Glutamatergic neuron (in vitro differentiated cells): ENCODE data around the gene EHBP1L1. TPM values are rescaled to one million over a fixed set of nuclear protein-coding genes. Genes with fewer than 3 reads are reported as not detected.

ENCODE experiments used
- DNase-seq: peaks from one replicate; pipeline ENCODE4 v3.0.0; 2022
- H3K27ac Mint-ChIP-seq: one replicate; pipeline ENCODE4 v1.8.0; 2020; ENCODE audit warnings: mild to moderate bottlenecking, mixed read lengths, inconsistent platforms; ENCODE audit not compliant: unreplicated experiment
- H3K27me3 Mint-ChIP-seq: one replicate; pipeline ENCODE4 v1.8.0; 2020; ENCODE audit warnings: mild to moderate bottlenecking, moderate library complexity, mixed read lengths, inconsistent platforms; ENCODE audit not compliant: unreplicated experiment
- H3K36me3 Mint-ChIP-seq: one replicate; pipeline ENCODE4 v1.8.0; 2020; ENCODE audit warnings: mild to moderate bottlenecking, mixed read lengths, inconsistent platforms; ENCODE audit not compliant: unreplicated experiment
- H3K4me1 Mint-ChIP-seq: one replicate; pipeline ENCODE4 v1.8.0; 2020; ENCODE audit warnings: mild to moderate bottlenecking, low read depth, mixed read lengths, inconsistent platforms; ENCODE audit not compliant: unreplicated experiment
- H3K4me3 Mint-ChIP-seq: one replicate; pipeline ENCODE4 v1.8.0; 2020; ENCODE audit warnings: mild to moderate bottlenecking, mixed read lengths, inconsistent platforms; ENCODE audit not compliant: unreplicated experiment
- H3K9me3 Mint-ChIP-seq: one replicate; pipeline ENCODE4 v1.8.0; 2020; ENCODE audit warnings: mild to moderate bottlenecking, moderate library complexity, mixed read lengths, inconsistent platforms; ENCODE audit not compliant: unreplicated experiment
- total RNA-seq: library from RNA; stranded (reverse); fragmentation: NEBNext Ultra II Directional; extraction: Animal tissue kit (Norgen Biotek cat#: 25700); gene quantifications from one replicate; pipeline ENCODE4 v1.2.1, GENCODE V29; 2021; ENCODE audit not compliant: unreplicated experiment
- TF ChIP-seq, protein P1 (sequence below): fragments of 200-600 bp; sonication (generic); IDR thresholded peaks from one replicate; pipeline ENCODE4 v1.5.0; 2021; ENCODE audit not compliant: partially characterized antibody, unreplicated experiment

Gene EHBP1L1
- total RNA-seq, 1 donor from 2014 or later, result 14.2 TPM

DNA sequence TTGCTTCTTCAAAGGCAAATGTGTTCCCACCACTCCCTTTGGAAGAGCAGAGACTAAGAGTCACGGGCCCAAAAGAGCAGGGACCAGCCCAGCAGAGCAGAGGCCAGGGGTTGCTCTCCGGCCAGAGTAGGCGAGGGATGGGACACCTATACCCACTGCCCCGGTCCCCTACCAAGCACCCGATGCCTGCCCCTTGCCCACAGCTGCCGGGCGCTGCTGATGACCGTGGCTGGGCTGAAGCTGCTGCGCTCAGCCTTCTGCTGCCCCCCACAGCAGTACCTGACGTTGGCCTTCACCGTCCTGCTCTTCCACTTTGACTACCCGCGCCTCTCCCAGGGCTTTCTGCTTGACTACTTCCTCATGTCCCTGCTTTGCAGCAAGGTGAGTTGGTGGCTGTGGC, 51.3 kb downstream of the EHBP1L1 start:
- peaks cover 2% of the 10 kb centered on the region for H3K27me3 Mint-ChIP-seq
- H3K27ac Mint-ChIP-seq, result no peak overlapping the region
- H3K36me3 Mint-ChIP-seq, result no peaks in the 10 kb centered on the region
- no peak for DNase-seq
- no peaks in the 10 kb centered on the region for H3K4me1 Mint-ChIP-seq
- no peak overlapping the region for H3K4me3 Mint-ChIP-seq
- peaks cover 1% of the 10 kb centered on the region for H3K9me3 Mint-ChIP-seq
- TF ChIP-seq, protein P1, sequence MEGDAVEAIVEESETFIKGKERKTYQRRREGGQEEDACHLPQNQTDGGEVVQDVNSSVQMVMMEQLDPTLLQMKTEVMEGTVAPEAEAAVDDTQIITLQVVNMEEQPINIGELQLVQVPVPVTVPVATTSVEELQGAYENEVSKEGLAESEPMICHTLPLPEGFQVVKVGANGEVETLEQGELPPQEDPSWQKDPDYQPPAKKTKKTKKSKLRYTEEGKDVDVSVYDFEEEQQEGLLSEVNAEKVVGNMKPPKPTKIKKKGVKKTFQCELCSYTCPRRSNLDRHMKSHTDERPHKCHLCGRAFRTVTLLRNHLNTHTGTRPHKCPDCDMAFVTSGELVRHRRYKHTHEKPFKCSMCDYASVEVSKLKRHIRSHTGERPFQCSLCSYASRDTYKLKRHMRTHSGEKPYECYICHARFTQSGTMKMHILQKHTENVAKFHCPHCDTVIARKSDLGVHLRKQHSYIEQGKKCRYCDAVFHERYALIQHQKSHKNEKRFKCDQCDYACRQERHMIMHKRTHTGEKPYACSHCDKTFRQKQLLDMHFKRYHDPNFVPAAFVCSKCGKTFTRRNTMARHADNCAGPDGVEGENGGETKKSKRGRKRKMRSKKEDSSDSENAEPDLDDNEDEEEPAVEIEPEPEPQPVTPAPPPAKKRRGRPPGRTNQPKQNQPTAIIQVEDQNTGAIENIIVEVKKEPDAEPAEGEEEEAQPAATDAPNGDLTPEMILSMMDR, result no peak

DNA sequence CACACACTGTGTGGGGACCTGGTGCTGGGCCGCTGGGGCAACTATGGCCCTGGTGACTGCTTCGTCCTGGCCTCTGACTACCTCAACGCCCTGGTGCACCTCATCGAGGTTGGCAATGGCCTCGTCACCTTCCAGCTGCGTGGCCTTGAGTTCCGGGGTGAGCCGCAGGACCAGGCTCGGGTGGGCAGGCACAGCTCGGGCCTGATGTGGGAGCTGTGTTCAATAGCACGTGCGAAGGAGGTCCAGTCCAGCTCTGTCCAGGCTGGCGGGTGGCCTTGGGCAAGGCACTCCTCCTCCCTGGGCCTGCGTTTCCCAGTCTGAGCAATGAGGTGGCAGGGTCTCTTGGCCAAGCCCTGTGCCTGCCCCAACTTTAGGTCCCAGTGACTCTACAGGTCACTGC, 53.7 kb downstream of the EHBP1L1 start:
- H3K36me3 Mint-ChIP-seq, result no peaks in the 10 kb centered on the region
- no peak for DNase-seq

DNA sequence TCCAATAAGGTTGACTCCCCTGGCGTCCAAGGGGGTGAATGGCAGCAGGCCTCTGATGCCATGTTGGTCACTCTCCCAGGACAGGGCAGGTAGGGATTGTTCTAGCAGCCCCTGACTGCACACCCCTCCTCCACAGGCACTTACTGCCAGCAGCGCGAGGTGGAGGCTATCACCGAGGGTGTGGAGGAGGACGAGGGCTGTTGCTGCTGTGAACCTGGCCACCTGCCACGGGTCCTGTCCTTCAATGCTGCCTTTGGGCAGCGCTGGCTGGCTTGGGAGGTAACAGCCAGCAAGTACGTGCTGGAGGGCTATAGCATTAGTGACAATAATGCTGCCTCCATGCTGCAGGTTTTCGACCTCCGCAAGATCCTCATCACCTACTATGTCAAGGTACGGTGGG, 54.4 kb downstream of the EHBP1L1 start:
- Mint-ChIP-seq H3K27ac (no peak overlapping the region), H3K27me3 (no peaks in the 10 kb centered on the region), H3K4me1 (no peaks in the 10 kb centered on the region), H3K4me3 (no peak overlapping the region), H3K9me3 (peaks cover 1% of the 10 kb centered on the region), H3K36me3 (no peaks in the 10 kb centered on the region)
- no peak for DNase-seq
- TF ChIP-seq, protein P1, result no peak

More for the DNA sequence above, 53.7 kb downstream of the EHBP1L1 start:
- Mint-ChIP-seq H3K4me1 (no peaks in the 10 kb centered on the region), H3K27me3 (no peaks in the 10 kb centered on the region), H3K4me3 (no peak overlapping the region), H3K9me3 (peaks cover 1% of the 10 kb centered on the region), H3K27ac (no peak overlapping the region)
- TF ChIP-seq, protein P1, result no peak

DNA sequence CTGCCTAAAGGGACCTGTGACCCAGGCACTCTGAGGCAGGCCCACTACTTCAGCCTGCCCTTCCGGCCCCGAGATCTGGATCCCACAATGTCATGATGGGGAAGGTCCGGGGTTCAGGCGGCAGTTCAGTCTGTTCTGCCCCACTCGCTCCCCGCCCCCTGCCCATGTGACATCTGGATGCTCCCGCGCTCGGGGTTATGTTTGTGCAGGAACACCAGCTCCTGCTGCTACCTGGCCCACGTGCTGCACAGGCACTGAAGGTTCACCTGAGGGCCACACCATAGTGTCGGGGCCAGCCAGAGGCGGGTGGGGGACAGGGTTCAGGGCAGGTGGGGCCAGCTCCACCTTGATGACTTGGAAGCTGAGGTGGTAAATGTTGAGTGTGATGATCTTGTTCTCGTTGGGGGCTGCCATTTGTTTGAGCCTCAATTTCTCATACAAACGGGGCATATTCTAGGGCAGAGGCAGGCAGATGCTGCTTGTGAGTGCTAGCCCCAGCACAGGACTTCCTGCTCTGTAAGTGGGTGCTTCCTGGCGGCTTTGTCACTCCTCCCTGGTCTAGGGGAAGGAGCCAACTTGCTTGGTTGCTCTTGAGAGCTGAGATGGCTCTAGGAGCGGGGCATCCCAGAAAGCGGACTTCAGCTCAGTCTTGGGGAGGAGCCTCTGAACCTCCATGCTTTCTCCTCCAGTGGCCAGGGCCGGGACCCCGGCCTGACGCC, 57.7 kb downstream of the EHBP1L1 start:
- peaks cover 2% of the 10 kb centered on the region for H3K9me3 Mint-ChIP-seq

DNA sequence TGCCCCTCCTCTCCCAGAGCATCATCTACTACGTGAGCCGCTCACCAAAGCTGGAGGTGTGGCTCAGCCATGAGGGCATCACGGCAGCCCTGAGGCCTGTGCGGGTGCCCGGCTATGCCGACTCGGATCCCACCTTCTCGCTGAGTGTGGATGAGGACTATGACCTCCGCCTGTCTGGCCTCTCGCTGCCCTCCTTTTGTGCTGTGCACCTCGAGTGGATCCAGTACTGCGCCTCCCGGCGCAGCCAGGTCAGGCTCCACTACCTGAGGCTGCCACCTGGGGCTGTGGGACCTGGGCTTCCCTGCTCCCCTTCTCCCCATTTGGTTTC, 58.2 kb downstream of the EHBP1L1 start:
- no peak overlapping the region for H3K27ac Mint-ChIP-seq
- H3K27me3 Mint-ChIP-seq, result peaks cover 4% of the 10 kb centered on the region
- no peak for DNase-seq
- no peaks in the 10 kb centered on the region for H3K36me3 Mint-ChIP-seq
- H3K4me3 Mint-ChIP-seq, result no peak overlapping the region
- H3K4me1 Mint-ChIP-seq, result peaks cover 8% of the 10 kb centered on the region
- peaks cover 2% of the 10 kb centered on the region for H3K9me3 Mint-ChIP-seq
- TF ChIP-seq, protein P1, result no peak

More for the DNA sequence above, 57.7 kb downstream of the EHBP1L1 start:
- H3K36me3 Mint-ChIP-seq, result no peaks in the 10 kb centered on the region
- no peak overlapping the region for H3K27ac Mint-ChIP-seq
- TF ChIP-seq, protein P1, result no peak
- no peak overlapping the region for H3K4me3 Mint-ChIP-seq
- no peaks in the 10 kb centered on the region for H3K27me3 Mint-ChIP-seq
- DNase-seq, result no peak
- H3K4me1 Mint-ChIP-seq, result peaks cover 5% of the 10 kb centered on the region
